Suprapubic skin (tissue), 4 donors: ENCODE data around the gene TRPC4. TPM values are rescaled to one million over a fixed set of nuclear protein-coding genes. Genes with fewer than 3 reads are reported as not detected.

Experiments used
- DNase-seq, 2 donors: peaks; one replicate each; pipeline ENCODE4 v3.0.0-alpha.2; 2019; ENCODE audit warnings: low spot score in 2 of 2
- H3K27ac ChIP-seq: fragments of 200-600 bp; sonication (generic); one replicate; pipeline ENCODE4 v1.5.1; 2019
- H3K27me3 ChIP-seq: fragments of 200-600 bp; sonication (generic); one replicate; pipeline ENCODE4 v1.5.1; 2019
- H3K36me3 ChIP-seq: fragments of 200-600 bp; sonication (generic); one replicate; pipeline ENCODE4 v1.5.1; 2019
- H3K4me1 ChIP-seq: fragments of 200-600 bp; sonication (generic); one replicate; pipeline ENCODE4 v1.5.1; 2019
- H3K4me3 ChIP-seq: fragments of 200-600 bp; sonication (generic); one replicate; pipeline ENCODE4 v1.5.1; 2019; ENCODE audit warnings: mild to moderate bottlenecking
- H3K9me3 ChIP-seq: fragments of 200-600 bp; sonication (generic); one replicate; pipeline ENCODE4 v1.5.1; 2019
- CTCF ChIP-seq, 2 donors: fragments of 200-600 bp in 1 of 2; fragments of 450-650 bp in 1 of 2; sonication (generic) in 1 of 2; IDR thresholded peaks; one replicate each; pipeline ENCODE4 v1.5.1; 2016 to 2019; ENCODE audit warnings: antibody characterized with exemption in 2 of 2, mild to moderate bottlenecking in 1 of 2, moderate library complexity in 1 of 2
- EP300 ChIP-seq: sonication (generic); formaldehyde crosslinking; IDR thresholded peaks from one replicate; pipeline ENCODE4 v1.6.1; 2017; ENCODE audit warnings: antibody characterized with exemption
- POLR2A ChIP-seq, 2 donors: fragments of 450-650 bp; IDR thresholded peaks; one replicate each; pipeline ENCODE4 v1.6.1; 2017; ENCODE audit warnings: antibody characterized with exemption in 2 of 2, mild to moderate bottlenecking in 2 of 2, moderate library complexity in 2 of 2
- POLR2AphosphoS5 ChIP-seq, 3 donors: sonication (generic); formaldehyde crosslinking; IDR thresholded peaks; one replicate each; pipeline ENCODE4 v1.6.1; 2017; ENCODE audit warnings: antibody characterized with exemption in 3 of 3
- WGBS: methylation state at CpG from one replicate; pipeline ENCODE4 v1.1.5; 2018; 5-methylcytosine and 5-hydroxymethylcytosine counted together
- total RNA-seq, 4 donors: library from RNA; depleted of rRNA; stranded (reverse); fragments of >200 nt; gene quantifications; one replicate each; pipeline ENCODE4 v1.1.0, GENCODE V29; 2016

TRPC4 gene
- total RNA-seq, 4 donors from 2014 or later, result 0.32 TPM; not detected in 3

GRCh38 chr13:37886879-37887278 is 17.3 kb upstream of the TRPC4 start:
- H3K4me3 ChIP-seq, result no peak overlapping the region
- DNase-seq, result no peak
- H3K36me3 ChIP-seq, result no peaks in the 10 kb centered on the region
- H3K4me1 ChIP-seq, result no peaks in the 10 kb centered on the region
- 68% methylated on average over 4 of the region's 4 CpGs for WGBS
- TF ChIP-seq EP300 (no peak), POLR2A (IDR thresholded peaks at IDR 0.05) (no peak), POLR2AphosphoS5 (IDR thresholded peaks at IDR 0.05) (no peak), CTCF (IDR thresholded peaks at IDR 0.05) (no peak)
- peaks cover 3% of the 10 kb centered on the region for H3K27me3 ChIP-seq
- no peaks in the 10 kb centered on the region for H3K9me3 ChIP-seq
- H3K27ac ChIP-seq, result no peak overlapping the region

- no peak overlapping the region for H3K4me3 ChIP-seq
Measured at GRCh38 chr13:37884674-37885073, 15.1 kb upstream of the TRPC4 start.

GRCh38 chr13:37884026-37884425 is 14.5 kb upstream of the TRPC4 start:
- H3K27ac ChIP-seq, result no peak overlapping the region
- TF ChIP-seq POLR2AphosphoS5 (IDR thresholded peaks at IDR 0.05) (no peak), CTCF (IDR thresholded peaks at IDR 0.05) (no peak), POLR2A (IDR thresholded peaks at IDR 0.05) (no peak), EP300 (no peak)
- no peak for DNase-seq
- H3K4me1 ChIP-seq, result no peaks in the 10 kb centered on the region
- no peak overlapping the region for H3K4me3 ChIP-seq
- WGBS, result 96% methylated on average over 1 of the region's 1 CpG
- peaks cover 3% of the 10 kb centered on the region for H3K27me3 ChIP-seq
- no peaks in the 10 kb centered on the region for H3K9me3 ChIP-seq
- H3K36me3 ChIP-seq, result no peaks in the 10 kb centered on the region

More at GRCh38 chr13:37884674-37885073, 15.1 kb upstream of the TRPC4 start:
- Histone ChIP-seq H3K36me3 (no peaks in the 10 kb centered on the region), H3K27ac (no peak overlapping the region), H3K9me3 (no peaks in the 10 kb centered on the region), H3K4me1 (no peaks in the 10 kb centered on the region), H3K27me3 (peaks cover 3% of the 10 kb centered on the region)
- TF ChIP-seq CTCF (IDR thresholded peaks at IDR 0.05) (no peak), POLR2A (IDR thresholded peaks at IDR 0.05) (no peak), EP300 (no peak), POLR2AphosphoS5 (IDR thresholded peaks at IDR 0.05) (no peak)
- WGBS, result 92% methylated on average over 2 of the region's 2 CpGs
- DNase-seq, result no peak

GRCh38 chr13:37878921-37879320 is 9.3 kb upstream of the TRPC4 start:
- TF ChIP-seq POLR2A (IDR thresholded peaks at IDR 0.05) (no peak), POLR2AphosphoS5 (IDR thresholded peaks at IDR 0.05) (no peak), EP300 (no peak), CTCF (IDR thresholded peaks at IDR 0.05) (no peak)
- no peak for DNase-seq
- Histone ChIP-seq H3K9me3 (no peaks in the 10 kb centered on the region), H3K27ac (no peak overlapping the region), H3K27me3 (peaks cover 4% of the 10 kb centered on the region), H3K4me3 (no peak overlapping the region), H3K4me1 (no peaks in the 10 kb centered on the region), H3K36me3 (no peaks in the 10 kb centered on the region)
- WGBS, result 70% methylated on average over 3 of the region's 3 CpGs

- Histone ChIP-seq H3K27ac (no peak overlapping the region), H3K4me1 (no peaks in the 10 kb centered on the region), H3K27me3 (peaks cover 4% of the 10 kb centered on the region), H3K36me3 (no peaks in the 10 kb centered on the region), H3K4me3 (no peak overlapping the region), H3K9me3 (no peaks in the 10 kb centered on the region)
- WGBS, result 82% methylated on average over 1 of the region's 1 CpG
- no peak for DNase-seq
- TF ChIP-seq POLR2AphosphoS5 (IDR thresholded peaks at IDR 0.05) (no peak), POLR2A (IDR thresholded peaks at IDR 0.05) (no peak), EP300 (no peak)
Measured at GRCh38 chr13:37878496-37878895, 8.9 kb upstream of the TRPC4 start.
